Hindlimb muscle (tissue), 1 donor: Measurements from ENCODE around the gene BDKRB1. TPM values are rescaled to one million over a fixed set of nuclear protein-coding genes. Genes with fewer than 3 reads are reported as not detected.

Experiments
- DNase-seq: peaks from one replicate; pipeline ENCODE4 v3.0.0-alpha.2; 2013
- polyA plus RNA-seq: library from polyadenylated mRNA; unstranded; fragments of 120-200 nt; gene quantifications from one replicate; pipeline ENCODE4 v1.2.1, GENCODE V29; 2013; ENCODE audit not compliant: insufficient read length

Gene BDKRB1
- polyA plus RNA-seq, 1 donor, result 0.94 TPM

- no peak for DNase-seq
Observed at GRCh38 chr14:96261772-96262655, 6.0 kb downstream of the BDKRB1 start.

- DNase-seq, result no peak
Observed at GRCh38 chr14:96263347-96264199, 7.6 kb downstream of the BDKRB1 start.

- no peak for DNase-seq
Observed at GRCh38 chr14:96264200-96264553, 8.2 kb downstream of the BDKRB1 start.

GRCh38 chr14:96264853-96265252 lies 8.8 kb downstream of the BDKRB1 start:
- no peak for DNase-seq

DNA sequence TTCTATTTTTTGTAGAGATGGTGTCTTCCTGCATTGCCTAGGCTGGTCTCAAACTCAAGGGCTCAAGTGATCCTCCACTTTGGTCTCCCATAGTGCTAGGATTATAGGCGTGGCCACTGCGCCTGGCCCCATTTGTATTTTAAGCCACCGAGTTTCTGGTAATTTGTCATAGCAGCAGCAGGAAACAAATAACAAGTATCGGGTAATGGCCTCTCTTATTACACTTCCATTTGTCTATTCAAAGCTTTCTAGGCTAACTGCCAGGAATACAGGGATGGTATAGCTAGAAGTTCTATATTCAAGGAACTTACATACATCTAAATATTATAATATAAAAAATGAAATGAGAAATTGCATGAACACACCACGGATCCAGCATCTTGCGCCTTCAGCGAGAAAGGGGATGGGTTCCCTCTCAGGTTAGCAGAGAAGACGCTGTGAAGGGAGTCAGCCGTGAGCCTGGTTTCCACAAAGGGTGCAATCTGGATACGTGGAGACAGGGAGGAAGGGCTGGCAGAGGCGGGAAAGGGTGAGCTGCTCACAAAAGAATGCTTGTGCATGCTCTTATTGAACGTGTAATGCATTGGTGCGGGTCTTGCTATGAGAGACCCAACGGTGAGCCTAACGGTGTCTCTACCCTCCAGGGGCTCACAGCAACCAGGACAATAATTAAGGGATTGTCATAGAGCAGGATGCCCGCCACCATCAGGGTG lies 9.5 kb downstream of the BDKRB1 start:
- DNase-seq, result no peak

GRCh38 chr14:96267336-96267735 lies 11.3 kb downstream of the BDKRB1 start:
- peak; percentile 63 for DNase-seq

GRCh38 chr14:96267916-96268315 lies 11.9 kb downstream of the BDKRB1 start:
- no peak for DNase-seq

DNA sequence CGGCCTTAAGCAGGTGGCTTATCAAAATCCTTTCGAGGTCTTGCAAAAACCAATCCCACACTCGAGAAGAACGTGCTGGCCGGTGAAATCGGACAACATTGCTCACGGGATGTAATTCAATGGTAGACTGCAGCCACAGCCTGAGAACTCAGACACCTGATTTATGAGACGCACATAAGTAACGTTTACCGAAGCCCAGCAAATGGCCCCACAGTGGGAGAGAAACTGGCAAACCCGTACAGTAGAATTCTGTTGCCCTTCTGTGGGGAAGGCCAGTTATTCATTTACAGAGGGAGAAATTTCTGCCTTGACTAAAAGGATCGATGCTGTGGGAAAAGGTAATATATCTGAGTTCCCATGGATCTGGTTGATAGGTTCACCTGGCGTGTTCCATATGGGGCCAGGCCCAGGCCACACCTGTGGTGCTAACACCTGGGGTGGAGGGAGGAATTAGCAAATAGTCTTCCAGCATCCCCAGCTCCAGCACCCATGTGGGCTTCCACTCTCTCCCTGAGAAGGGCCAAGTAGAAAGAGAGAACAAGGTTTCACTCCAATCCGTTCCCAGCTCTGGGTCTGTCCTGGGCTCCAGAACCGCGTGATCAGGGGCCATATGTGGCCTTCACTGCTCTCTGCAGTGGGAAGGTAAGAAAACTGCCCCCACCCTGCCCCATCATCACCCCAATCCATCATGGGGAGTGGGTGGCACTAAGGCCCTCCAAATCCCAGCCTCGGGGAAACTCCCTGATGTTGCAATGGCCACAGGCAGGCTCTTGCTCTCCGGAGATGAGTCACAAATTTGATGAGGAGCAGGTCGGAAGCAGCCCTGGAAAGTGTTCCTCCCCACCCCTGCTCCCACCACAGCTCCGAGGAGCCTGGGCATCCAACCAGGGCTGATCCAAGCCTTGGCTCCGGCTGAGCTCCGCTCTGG lies 12.7 kb downstream of the BDKRB1 start:
- no peak for DNase-seq

GRCh38 chr14:96269359-96269710 lies 13.3 kb downstream of the BDKRB1 start:
- no peak for DNase-seq

DNA sequence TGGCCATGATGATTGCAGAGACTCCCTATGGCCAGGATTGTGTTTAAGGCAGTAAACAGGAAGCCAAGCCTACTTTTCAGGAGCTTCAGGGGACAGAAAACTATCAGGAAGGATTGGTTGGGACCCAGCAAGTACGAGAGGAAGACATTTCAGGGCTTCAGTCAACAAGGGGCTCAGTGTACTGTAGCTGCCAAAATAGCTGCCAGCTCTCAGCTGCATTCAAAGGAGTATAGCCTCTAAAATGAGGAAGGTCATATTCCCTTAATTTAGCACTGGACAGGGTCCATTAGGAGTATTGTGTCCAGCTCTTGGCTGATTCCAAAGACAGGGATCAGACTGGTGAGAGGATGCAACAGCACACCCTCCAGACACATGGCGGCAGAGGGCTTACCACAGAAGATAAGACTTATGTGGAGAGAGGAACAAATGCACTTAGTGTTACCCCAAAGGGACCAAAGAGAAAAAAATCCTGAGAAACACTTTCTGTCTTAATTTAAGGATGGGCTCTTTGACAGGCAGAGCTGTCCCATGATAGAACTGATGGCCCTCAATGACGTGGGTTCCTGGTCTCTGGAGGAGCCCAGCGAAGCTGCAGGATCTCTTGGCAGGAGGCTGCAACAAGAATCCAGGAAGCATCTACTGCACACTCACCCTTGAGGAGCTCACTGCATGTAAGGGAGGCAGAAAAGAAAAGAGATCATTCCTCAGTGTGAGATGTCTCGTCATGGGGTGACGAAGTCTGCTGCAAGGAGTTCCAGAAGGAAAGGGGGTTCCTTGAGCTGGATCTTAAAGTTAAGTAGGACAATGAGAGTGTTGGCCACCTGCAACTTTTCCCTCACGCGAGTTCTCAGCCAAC lies 14.8 kb downstream of the BDKRB1 start:
- no peak for DNase-seq

DNA sequence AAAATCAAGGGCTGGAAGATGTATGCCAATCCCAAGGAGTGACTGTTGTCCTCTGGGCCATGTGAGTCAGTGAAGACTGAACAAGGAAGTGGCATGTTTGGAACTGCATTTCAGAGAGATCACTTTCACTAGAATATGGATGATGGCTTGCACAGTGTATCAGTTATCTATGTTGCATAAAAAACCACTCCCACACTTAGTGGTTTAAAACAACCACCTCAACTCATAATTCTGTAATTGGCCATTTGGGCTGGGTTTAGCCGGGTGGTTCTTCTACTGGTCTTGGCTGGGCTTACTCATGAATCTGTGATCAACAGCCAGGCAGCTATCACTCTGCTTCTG lies 15.4 kb downstream of the BDKRB1 start:
- DNase-seq, result no peak

GRCh38 chr14:96272777-96273473 lies 16.9 kb downstream of the BDKRB1 start:
- DNase-seq, result no peak

GRCh38 chr14:96273629-96274028 lies 17.6 kb downstream of the BDKRB1 start:
- no peak for DNase-seq

- no peak for DNase-seq
Observed at GRCh38 chr14:96274122-96274521, 18.1 kb downstream of the BDKRB1 start.

DNA sequence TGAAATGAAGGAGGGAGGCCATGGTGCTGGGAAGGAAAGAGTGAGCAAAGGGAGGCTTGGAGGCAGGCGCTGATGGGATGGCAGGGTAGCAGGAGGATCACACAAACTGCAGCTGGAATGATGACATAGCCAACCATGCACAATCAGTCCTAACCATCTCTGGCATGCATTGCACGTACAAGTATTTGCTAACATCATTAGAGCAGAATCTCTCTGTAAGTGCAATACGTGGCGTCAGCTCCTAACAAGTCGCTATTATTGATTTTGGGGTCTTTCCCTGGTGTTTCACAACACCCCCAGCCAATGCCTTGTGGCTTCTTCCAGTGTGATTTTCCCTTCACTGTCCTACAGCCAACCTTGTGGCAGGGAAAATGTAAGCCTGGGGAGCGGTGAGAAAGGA lies 18.5 kb downstream of the BDKRB1 start:
- no peak for DNase-seq

GRCh38 chr14:96275177-96276112 lies 19.4 kb downstream of the BDKRB1 start:
- DNase-seq, result peak; percentile 55

GRCh38 chr14:96277890-96278289 lies 21.9 kb downstream of the BDKRB1 start:
- no peak for DNase-seq

DNA sequence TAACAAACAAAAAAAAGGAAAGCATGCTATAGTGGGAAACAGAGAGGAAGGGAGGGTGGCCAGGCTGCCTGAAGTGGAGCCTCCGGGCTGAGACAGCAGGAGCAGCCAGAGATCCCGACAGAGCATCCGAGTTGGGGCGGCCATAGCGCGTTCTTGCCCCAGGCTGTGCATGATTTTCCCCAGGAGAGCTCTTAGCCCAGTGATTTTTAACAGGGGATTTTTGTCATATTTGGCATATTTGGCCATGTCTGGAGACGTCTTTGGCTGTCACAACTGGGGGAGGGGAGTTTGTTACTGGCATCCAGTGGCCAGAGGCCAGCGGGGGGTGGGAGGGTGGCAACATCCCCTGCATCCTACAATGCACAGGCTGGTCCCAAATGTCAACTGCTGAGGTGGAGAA lies 23.6 kb downstream of the BDKRB1 start:
- no peak for DNase-seq

GRCh38 chr14:96280104-96280503 lies 24.1 kb downstream of the BDKRB1 start:
- no peak for DNase-seq
